ENCODE data around the gene ERN1. TPM values are rescaled to one million over a fixed set of nuclear protein-coding genes. Genes with fewer than 3 reads are reported as not detected.
"Not testable (repeated sequence)": the region's sequence is repeated elsewhere in the genome, so short reads cannot be mapped to it uniquely, and the experiment has no call there.

Gene ERN1
- total RNA-seq, 2 donors from 2014 or later, result 131 TPM

DNA sequence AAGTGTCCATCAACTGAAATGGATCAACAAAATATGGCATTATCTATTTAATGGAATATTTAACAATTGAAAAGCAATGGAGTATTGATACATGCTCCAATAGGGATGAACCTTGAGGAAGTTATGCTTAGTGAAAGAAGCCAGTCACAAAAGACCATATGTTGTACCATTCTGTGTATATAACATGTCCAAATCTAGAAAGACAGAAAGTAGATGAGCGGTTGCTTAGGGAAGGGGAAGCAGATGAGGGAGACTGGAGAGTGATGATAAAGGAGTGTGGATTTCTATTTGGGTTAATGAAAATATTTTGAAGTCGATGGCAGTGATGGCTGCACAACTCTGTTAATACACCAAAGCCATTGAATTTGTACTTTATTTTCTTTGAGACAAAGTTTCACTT is 8.5 kb upstream of the ERN1 start:
- DNase-seq (ENCODE audit: low spot score), result no peak
- ATAC-seq, result no peak
- H3K4me3 Mint-ChIP-seq, result no peak overlapping the region
- H3K36me3 Mint-ChIP-seq, result no peaks in the 10 kb centered on the region
- H3K27me3 Mint-ChIP-seq, result peaks cover 2 to 7% of the 10 kb centered on the region in 2 donors
- peaks cover 0 to 3% of the 10 kb centered on the region in 2 donors for H3K4me1 Mint-ChIP-seq (ENCODE audit: low read depth in 2 of 2)
- no peaks in the 10 kb centered on the region for H3K9me3 Mint-ChIP-seq
- no peak overlapping the region for H3K27ac Mint-ChIP-seq

DNA sequence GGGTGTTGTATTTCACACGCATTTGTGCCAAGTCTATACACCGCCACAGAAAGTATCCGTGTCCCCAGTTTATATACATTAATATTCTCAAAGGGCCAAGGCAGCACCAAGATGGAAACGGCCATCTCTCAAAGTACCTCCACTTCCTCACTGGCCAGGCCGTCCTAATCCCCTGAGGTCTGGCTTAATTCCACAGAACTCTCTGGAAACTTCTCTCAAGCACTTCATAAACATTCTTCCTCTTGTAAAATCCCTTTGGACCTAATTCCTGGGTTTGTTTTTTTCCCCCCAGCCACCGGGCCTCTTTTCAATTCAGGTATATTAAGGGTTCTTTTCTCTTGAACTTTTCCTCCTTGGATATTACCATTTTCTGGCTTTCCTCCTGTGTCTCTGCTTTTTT is 5.1 kb upstream of the ERN1 start:
- DNase-seq (ENCODE audit: low spot score), result no peak
- Mint-ChIP-seq H3K4me3 (no peak overlapping the region), H3K36me3 (no peaks in the 10 kb centered on the region), H3K4me1 (ENCODE audit: low read depth in 2 of 2) (peaks cover 11 to 18% of the 10 kb centered on the region in 2 donors), H3K27me3 (peaks cover 2 to 7% of the 10 kb centered on the region in 2 donors), H3K27ac (no peak overlapping the region), H3K9me3 (no peaks in the 10 kb centered on the region)
- no peak for ATAC-seq

GRCh38 chr17:64134216-64134970 is 4.4 kb upstream of the ERN1 start:
- ATAC-seq (no peak), DNase-seq (ENCODE audit: low spot score) (no peak)
- no peak overlapping the region for H3K4me3 Mint-ChIP-seq
- H3K9me3 Mint-ChIP-seq, result no peaks in the 10 kb centered on the region
- no peak overlapping the region for H3K27ac Mint-ChIP-seq
- H3K4me1 Mint-ChIP-seq (ENCODE audit: low read depth in 2 of 2), result peaks cover 11 to 18% of the 10 kb centered on the region in 2 donors
- no peaks in the 10 kb centered on the region for H3K36me3 Mint-ChIP-seq
- peaks cover 2 to 7% of the 10 kb centered on the region in 2 donors for H3K27me3 Mint-ChIP-seq

GRCh38 chr17:64133546-64134215 is 3.7 kb upstream of the ERN1 start:
- Mint-ChIP-seq H3K27me3 (peaks cover 2 to 7% of the 10 kb centered on the region in 2 donors), H3K4me1 (ENCODE audit: low read depth in 2 of 2) (peaks cover 16 to 23% of the 10 kb centered on the region in 2 donors), H3K27ac (no peak overlapping the region), H3K9me3 (no peaks in the 10 kb centered on the region), H3K36me3 (no peaks in the 10 kb centered on the region), H3K4me3 (no peak overlapping the region)
- ATAC-seq (no peak), DNase-seq (ENCODE audit: low spot score) (no peak)

- ATAC-seq (no peak), DNase-seq (ENCODE audit: low spot score) (no peak)
- peak overlapping the region; percentile 81 for H3K4me3 Mint-ChIP-seq
- peak overlapping the region in 1 of 2 donors; percentile 94 for H3K27ac Mint-ChIP-seq
- H3K36me3 Mint-ChIP-seq, result peaks cover 6% of the 10 kb centered on the region
- no peaks in the 10 kb centered on the region for H3K9me3 Mint-ChIP-seq
- H3K4me1 Mint-ChIP-seq (ENCODE audit: low read depth in 2 of 2), result peaks cover 29 to 30% of the 10 kb centered on the region in 2 donors
- H3K27me3 Mint-ChIP-seq, result peaks cover 0 to 2% of the 10 kb centered on the region in 2 donors
Observed at GRCh38 chr17:64131606-64132270, 1.8 kb upstream of the ERN1 start.

- Mint-ChIP-seq H3K9me3 (no peaks in the 10 kb centered on the region), H3K27me3 (no peaks in the 10 kb centered on the region), H3K36me3 (peaks cover 9% of the 10 kb centered on the region), H3K27ac (peak overlapping the region; percentile 92 to 94), H3K4me1 (ENCODE audit: low read depth in 2 of 2) (peaks cover 40 to 42% of the 10 kb centered on the region in 2 donors), H3K4me3 (peak overlapping the region; percentile 81)
- ATAC-seq (peak in 1 of 2 donors; percentile 28), DNase-seq (ENCODE audit: low spot score) (peak; percentile 69)
Observed at GRCh38 chr17:64130559-64131001, 636 bp upstream of the ERN1 start.

DNA sequence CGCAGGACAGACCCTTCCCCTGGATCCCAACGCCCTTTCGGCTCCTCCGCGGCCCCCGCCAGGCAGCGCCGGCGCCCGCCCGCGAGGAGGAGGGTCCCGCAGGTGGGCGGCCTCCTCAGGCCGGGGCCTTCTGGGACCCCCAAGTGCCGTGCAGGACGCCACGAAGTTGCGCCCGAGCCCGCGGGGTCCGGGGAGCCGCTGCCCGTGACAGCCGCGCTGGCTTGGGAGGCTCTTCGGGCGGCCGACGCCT is 504 bp downstream of the ERN1 start:
- no peaks in the 10 kb centered on the region for H3K27me3 Mint-ChIP-seq
- DNase-seq (ENCODE audit: low spot score), result no peak
- peaks cover 12% of the 10 kb centered on the region for H3K36me3 Mint-ChIP-seq
- H3K9me3 Mint-ChIP-seq, result no peaks in the 10 kb centered on the region
- H3K27ac Mint-ChIP-seq, result peak overlapping the region in 1 of 2 donors; percentile 75
- ATAC-seq, result no peak
- peak overlapping the region; percentile 91 for H3K4me3 Mint-ChIP-seq
- peaks cover 47 to 51% of the 10 kb centered on the region in 2 donors for H3K4me1 Mint-ChIP-seq (ENCODE audit: low read depth in 2 of 2)

- Mint-ChIP-seq H3K9me3 (no peaks in the 10 kb centered on the region), H3K36me3 (peaks cover 15% of the 10 kb centered on the region), H3K27ac (peak overlapping the region; percentile 75 to 86), H3K4me1 (ENCODE audit: low read depth in 2 of 2) (peaks cover 48 to 56% of the 10 kb centered on the region in 2 donors), H3K27me3 (no peaks in the 10 kb centered on the region), H3K4me3 (peak overlapping the region; percentile 91)
- no peak for ATAC-seq
- DNase-seq (ENCODE audit: low spot score), result no peak
Observed at GRCh38 chr17:64128787-64129514, 993 bp downstream of the ERN1 start.

GRCh38 chr17:64126918-64127317 is 3.0 kb downstream of the ERN1 start:
- peak overlapping the region; percentile 2 to 67 for H3K27ac Mint-ChIP-seq
- DNase-seq (ENCODE audit: low spot score) (no peak), ATAC-seq (no peak)
- H3K4me1 Mint-ChIP-seq (ENCODE audit: low read depth in 2 of 2), result peaks cover 42 to 58% of the 10 kb centered on the region in 2 donors
- H3K4me3 Mint-ChIP-seq, result peak overlapping the region; percentile 80
- peaks cover 15% of the 10 kb centered on the region for H3K36me3 Mint-ChIP-seq
- no peaks in the 10 kb centered on the region for H3K27me3 Mint-ChIP-seq
- H3K9me3 Mint-ChIP-seq, result no peaks in the 10 kb centered on the region

DNA sequence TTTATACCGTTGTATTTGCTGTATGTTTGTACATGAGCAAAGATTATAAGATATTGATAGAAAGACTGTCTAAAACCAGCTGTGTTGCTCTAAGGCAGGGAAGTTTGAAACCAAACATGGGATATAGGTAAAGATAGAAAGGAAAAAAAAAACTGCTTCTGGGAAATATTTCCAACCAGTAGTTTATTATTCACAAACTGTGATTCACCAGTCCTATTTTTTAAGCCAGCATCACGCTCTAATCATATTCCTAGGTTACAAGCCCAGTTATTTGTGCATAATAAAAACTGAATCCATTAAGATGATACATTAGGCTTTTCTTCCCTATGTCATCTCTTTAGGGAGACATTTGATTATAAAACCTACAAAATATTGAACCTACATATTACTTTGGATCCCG is 4.0 kb downstream of the ERN1 start:
- Mint-ChIP-seq H3K4me1 (ENCODE audit: low read depth in 2 of 2) (peaks cover 42 to 63% of the 10 kb centered on the region in 2 donors), H3K4me3 (peak overlapping the region; percentile 80), H3K27me3 (no peaks in the 10 kb centered on the region), H3K27ac (peak overlapping the region in 1 of 2 donors; percentile 2), H3K36me3 (peaks cover 15% of the 10 kb centered on the region), H3K9me3 (no peaks in the 10 kb centered on the region)
- ATAC-seq, result no peak
- DNase-seq (ENCODE audit: low spot score), result no peak

DNA sequence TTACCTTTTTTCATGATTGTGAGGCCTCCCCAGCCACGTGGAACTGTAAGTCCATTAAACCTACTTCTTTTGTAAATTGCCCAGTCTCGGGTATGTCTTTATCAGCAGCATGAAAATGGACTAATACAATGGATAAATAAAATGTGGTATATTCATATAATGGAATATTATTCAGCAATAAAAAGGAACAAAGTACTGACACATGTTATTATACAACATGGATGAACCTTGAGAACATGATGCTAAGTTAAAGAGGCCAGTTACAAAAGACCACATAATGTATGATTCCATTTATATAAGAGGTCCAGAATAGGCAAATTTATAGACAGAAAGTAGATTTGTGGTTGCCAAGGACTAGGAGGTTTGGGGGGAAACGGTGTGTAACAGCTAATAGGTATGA is 5.3 kb downstream of the ERN1 start:
- Mint-ChIP-seq H3K36me3 (peaks cover 15% of the 10 kb centered on the region), H3K27me3 (no peaks in the 10 kb centered on the region)
- no peak for DNase-seq (ENCODE audit: low spot score)

GRCh38 chr17:64123114-64123513 is 6.8 kb downstream of the ERN1 start:
- no peak for DNase-seq (ENCODE audit: low spot score)
- no peak for ATAC-seq
- H3K4me1 Mint-ChIP-seq (ENCODE audit: low read depth in 2 of 2), result peaks cover 41 to 57% of the 10 kb centered on the region in 2 donors
- no peaks in the 10 kb centered on the region for H3K9me3 Mint-ChIP-seq
- no peak overlapping the region for H3K27ac Mint-ChIP-seq
- no peaks in the 10 kb centered on the region for H3K27me3 Mint-ChIP-seq
- peaks cover 15% of the 10 kb centered on the region for H3K36me3 Mint-ChIP-seq
- H3K4me3 Mint-ChIP-seq, result no peak overlapping the region

More for the DNA sequence above, 5.3 kb downstream of the ERN1 start:
- ATAC-seq, result no peak
- Mint-ChIP-seq H3K27ac (no peak overlapping the region), H3K4me3 (no peak overlapping the region), H3K4me1 (ENCODE audit: low read depth in 2 of 2) (peaks cover 42 to 67% of the 10 kb centered on the region in 2 donors), H3K9me3 (no peaks in the 10 kb centered on the region)

DNA sequence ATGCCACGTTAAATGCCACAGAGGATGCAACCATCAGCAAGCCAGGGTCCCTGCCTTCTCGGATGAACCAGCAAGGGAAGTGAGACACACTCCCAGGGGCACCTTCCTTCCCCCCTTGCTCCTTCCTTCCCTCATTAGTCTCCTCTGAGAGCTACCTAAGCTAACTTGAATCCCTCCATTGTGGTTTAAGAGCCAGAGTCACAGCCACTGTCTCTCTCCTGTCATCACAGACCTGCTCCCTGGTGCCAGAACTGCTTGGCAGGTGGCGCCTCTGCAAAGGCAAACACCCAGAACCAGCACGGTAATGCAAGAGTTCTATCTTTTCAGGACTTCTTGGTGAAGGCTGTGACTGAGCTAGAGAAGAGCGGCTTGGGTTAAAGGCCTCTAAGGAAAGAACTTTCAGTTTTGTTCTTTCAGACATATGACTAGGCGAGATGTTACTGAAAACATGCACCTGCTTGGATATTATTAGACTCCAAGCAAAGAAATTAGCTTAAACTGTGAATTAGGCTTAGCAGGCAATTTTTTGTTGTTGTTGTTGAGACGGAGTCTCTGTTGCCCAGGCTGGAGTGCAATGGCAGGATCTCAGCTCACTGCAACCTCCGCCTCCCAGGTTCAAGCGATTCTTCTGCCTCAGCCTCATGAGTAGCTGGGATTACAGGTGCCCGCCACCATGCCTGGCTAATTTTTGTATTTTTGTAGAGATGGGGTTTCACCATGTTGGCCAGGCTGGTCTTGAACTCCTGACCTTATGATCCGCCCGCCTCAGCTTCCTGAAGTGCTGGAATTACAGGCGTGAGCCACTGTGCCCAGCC is 8.8 kb downstream of the ERN1 start:
- Mint-ChIP-seq H3K4me1 (ENCODE audit: low read depth in 2 of 2) (peaks cover 35 to 44% of the 10 kb centered on the region in 2 donors), H3K27ac (peak overlapping the region; percentile 82 to 89), H3K4me3 (peak overlapping the region; percentile 67)
- H3K36me3 Mint-ChIP-seq; H3K27me3 Mint-ChIP-seq; DNase-seq (ENCODE audit: low spot score); H3K9me3 Mint-ChIP-seq: not testable (repeated sequence)
- ATAC-seq, result peak; percentile 81 to 84
